ENCODE results near the gene NUP93. TPM values are rescaled to one million over a fixed set of nuclear protein-coding genes. Genes with fewer than 3 reads are reported as not detected.

NUP93 gene
- total and polyA plus RNA-seq, 9 of the 15 experiments (the other 6 are each of a cell fraction or from before 2014, with no cell fraction given), result 92.0 to 162 (median 121) TPM

GRCh38 chr16:56841659-56842058 is 111.7 kb downstream of the NUP93 start (continued):
- TF ChIP-seq ZBTB9 (CRISPR knock-in tag; IDR thresholded peaks at IDR 0.05) (no peak), ZNF668 (CRISPR knock-in tag; IDR thresholded peaks at IDR 0.05) (no peak), TEAD4 (IDR thresholded peaks at IDR 0.05; ENCODE audit: low read length) (no peak), TEAD4 (CRISPR knock-in tag; IDR thresholded peaks at IDR 0.05; ENCODE audit: borderline replicate concordance) (no peak), ZNF217 (CRISPR knock-in tag; IDR thresholded peaks at IDR 0.05) (no peak), HMG20B (CRISPR knock-in tag; IDR thresholded peaks at IDR 0.05) (no peak)

- intact Hi-C loops (cut with micrococcal nuclease) (no loop called here), in situ Hi-C loops (cut with MboI) (no loop called here)
- no TSS peak for BruUV-seq (replicated peaks)
- no peak overlapping the region for H3K27ac ChIP-seq (ENCODE audit: extremely low read depth, low read depth, low read length)
- FAIRE-seq (no peak), DNase-seq (ENCODE audit: extremely low read depth in 1 of 4, low spot score in 3 of 4) (no peak), ATAC-seq (no peak)
- H3K9me1 ChIP-seq (ENCODE audit: control insufficient read depth, insufficient read depth, low read length), result no peaks in the 10 kb centered on the region
- H3K36me3 ChIP-seq (ENCODE audit: control insufficient read depth, insufficient read depth, low read length), result peaks cover 79% of the 10 kb centered on the region
- H3K9me3 ChIP-seq (replicated peaks; ENCODE audit: control insufficient read depth, insufficient read depth, low read depth, low read length), result no peaks in the 10 kb centered on the region
- H2AFZ ChIP-seq (ENCODE audit: low read depth, low read length), result no peak overlapping the region
- no peak overlapping the region for H3K9ac ChIP-seq (ENCODE audit: insufficient read depth in 1 of 2, low read depth in 2 of 2, low read length in 2 of 2)
- no peak overlapping the region for H3K4me3 ChIP-seq
- ChIA-PET CTCF (ENCODE audit: low intra/inter-chr PET ratio) (no interaction called here), POLR2A (interaction anchor here (1.1 to 1.2 kb wide), 2 partner anchors 10 to 89 kb away, joined by 3 read pairs; no protein-coding TSS in a partner anchor)
- H4K20me1 ChIP-seq (replicated peaks; ENCODE audit: control insufficient read depth, insufficient read depth, low read length), result no peaks in the 10 kb centered on the region; the same call in 1 of the 2 replicates
- no peaks in the 10 kb centered on the region for H3K27me3 ChIP-seq (ENCODE audit: control insufficient read depth in 2 of 2, insufficient read depth in 2 of 2, low read length in 2 of 2)
- H3K79me2 ChIP-seq (ENCODE audit: control insufficient read depth, insufficient read depth, low read length), result no peaks in the 10 kb centered on the region
- H3K4me2 ChIP-seq (ENCODE audit: insufficient read depth, low read length), result no peak overlapping the region
- no peaks in the 10 kb centered on the region for H3K4me1 ChIP-seq (replicated peaks in 1 of 2; ENCODE audit: control insufficient read depth in 2 of 2, insufficient read depth in 2 of 2, low read length in 2 of 2)
- TF ChIP-seq ZNF24 (IDR thresholded peaks at IDR 0.05) (no peak), XRCC3 (IDR thresholded peaks at IDR 0.05) (no peak), CBX3 (IDR thresholded peaks at IDR 0.05; ENCODE audit: borderline replicate concordance in 1 of 2, low read length in 2 of 2) (no peak), YY1 (IDR thresholded peaks at IDR 0.05; ENCODE audit: borderline replicate concordance in 1 of 3, control insufficient read depth in 1 of 3, extremely low read depth in 1 of 3, insufficient read depth in 3 of 3, insufficient read length in 1 of 3, insufficient replicate concordance in 2 of 3, low read depth in 1 of 3, low read length in 2 of 3) (no peak), ZNF398 (CRISPR knock-in tag; IDR thresholded peaks at IDR 0.05) (no peak), THRAP3 (IDR thresholded peaks at IDR 0.05; ENCODE audit: borderline replicate concordance) (no peak), ZBTB1 (CRISPR knock-in tag; IDR thresholded peaks at IDR 0.05; ENCODE audit: borderline replicate concordance, low read depth) (no peak), HBP1 (CRISPR knock-in tag; IDR thresholded peaks at IDR 0.05) (no peak), UBTF (IDR thresholded peaks at IDR 0.05; ENCODE audit: borderline replicate concordance in 1 of 2, low read depth in 2 of 2, low read length in 2 of 2) (no peak)
Observed at GRCh38 chr16:56842133-56842532, 112.2 kb downstream of the NUP93 start.

Data from K562 (cell line).